ENCODE results near the gene CLIC3.
A peak's percentile ranks its signal among the peaks of the same experiment; 100 is the strongest.

CLIC3 gene

DNA sequence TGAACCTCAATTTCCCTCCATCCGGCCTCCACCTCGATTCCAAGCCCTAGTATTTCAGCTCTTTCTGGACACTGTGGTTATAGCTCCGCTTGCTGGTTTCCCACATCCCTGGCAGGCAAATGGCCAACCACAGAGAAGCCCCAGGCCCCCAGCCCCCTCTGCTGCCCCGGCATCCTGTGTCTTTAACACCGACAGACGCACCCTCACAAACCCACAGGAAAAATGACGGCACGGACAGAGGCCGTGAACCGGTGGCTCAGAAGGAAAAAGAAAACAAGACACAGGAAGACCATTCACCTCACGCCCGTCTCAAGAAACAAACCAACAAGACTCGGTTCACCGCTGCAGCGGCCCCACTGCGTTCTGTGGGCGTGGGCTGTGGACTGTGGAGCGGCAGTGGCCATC, 1.5 kb upstream of the CLIC3 start:
- no peak for DNase-seq

GRCh38 chr9:136997371-136997770, 1.0 kb upstream of the CLIC3 start:
- no peak for DNase-seq

- DNase-seq, result peak; percentile 76
These were observed 526 bp downstream of the CLIC3 start for GRCh38 chr9:136995772-136996311.

DNA sequence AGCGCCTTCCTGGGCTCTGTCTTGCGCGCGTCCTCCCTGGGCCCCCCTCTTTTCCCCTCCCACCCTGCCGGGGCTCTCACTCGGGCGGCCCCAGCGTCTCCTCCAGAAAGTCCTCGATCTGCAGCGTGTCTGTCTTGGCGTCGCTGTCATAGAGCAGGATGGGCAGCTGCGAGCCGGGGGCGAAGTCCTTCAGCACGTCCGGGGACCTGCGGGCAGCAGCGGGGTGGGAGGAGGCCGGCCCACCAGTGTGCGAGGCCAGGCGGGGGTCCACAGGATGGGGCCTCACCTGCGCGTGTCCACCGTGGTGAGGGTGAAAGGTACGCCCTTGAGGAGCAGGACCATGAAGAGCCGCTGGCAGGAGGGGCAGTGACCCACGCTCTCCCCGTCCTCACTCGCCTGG, 1.0 kb downstream of the CLIC3 start:
- DNase-seq, result no peak

- no peak for DNase-seq
These were observed 1.5 kb downstream of the CLIC3 start for GRCh38 chr9:136994888-136995230.

DNA sequence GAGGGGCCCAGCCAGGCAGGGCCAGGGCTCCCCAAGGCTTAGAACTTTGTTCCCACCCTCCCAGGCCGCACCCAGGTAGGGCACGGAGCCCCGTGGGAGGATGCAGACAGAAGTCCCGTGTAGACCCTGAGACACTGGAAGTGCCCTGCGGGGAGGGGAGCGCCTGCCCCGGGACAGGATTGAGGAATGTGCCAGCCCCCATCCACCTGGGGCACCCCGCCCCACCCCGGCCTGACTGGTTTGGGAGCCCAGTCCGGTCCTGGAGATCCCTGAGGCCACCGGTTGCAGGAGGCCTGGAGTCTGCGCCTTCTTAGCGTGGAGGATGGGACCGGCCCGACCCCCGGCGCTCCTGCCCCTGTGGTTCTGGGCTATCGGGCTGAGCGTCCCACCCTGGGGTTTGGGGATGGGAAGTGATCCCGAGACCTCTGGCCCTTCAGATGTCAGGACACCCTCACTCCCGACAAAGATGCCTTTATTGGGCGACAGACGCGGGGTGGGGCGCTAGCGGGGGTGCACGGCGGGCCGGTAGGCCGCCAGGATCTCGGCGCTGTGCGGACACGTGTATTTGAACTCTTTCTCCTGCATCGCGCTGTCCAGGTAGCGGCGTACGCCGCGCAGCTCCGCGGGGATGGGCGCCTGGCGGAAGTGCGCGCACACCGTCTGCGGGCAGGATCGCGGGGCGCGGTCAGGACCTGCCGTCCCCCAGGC, 2.0 kb downstream of the CLIC3 start:
- DNase-seq, result no peak

GRCh38 chr9:136992819-136993369, 3.5 kb downstream of the CLIC3 start:
- DNase-seq, result no peak

DNA sequence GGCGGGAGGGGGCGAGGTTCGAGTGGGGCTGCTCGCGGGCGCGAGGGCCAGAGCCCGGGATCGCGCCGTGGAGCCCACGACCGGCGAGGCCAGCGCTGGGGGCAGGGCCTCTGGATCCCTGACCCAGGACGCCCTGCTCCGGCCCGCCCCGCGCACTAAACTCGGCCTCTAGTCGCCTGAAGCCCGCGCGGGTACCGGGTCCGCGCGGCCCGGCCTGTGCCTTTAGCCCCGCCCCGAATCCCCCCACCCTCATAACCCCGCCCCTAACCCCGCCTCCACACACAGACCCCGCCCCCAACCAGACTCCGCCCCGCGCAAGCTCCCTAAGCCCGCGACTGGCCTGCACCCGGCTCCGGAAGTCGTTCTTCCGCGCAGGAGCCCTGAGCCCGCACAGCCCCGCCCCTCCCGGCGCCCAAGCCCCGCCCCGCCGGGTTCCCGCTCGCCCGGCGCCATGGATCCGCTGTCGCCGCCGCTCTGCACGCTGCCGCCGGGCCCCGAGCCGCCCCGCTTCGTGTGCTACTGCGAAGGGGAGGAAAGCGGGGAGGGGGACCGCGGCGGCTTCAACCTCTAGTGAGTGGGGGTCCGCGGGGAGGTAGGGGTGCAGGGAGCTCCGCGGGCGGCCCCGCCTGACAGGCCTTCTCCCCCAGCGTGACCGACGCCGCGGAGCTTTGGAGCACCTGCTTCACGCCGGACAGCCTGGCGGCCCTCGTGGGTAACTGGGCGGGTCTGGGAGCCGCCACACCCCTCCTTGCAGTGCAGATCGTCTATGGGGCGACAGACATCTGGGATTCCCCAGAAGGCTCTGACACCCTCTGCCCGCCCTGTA, 4.2 kb downstream of the CLIC3 start, which contains the start of gene PAXX:
Gene PAXX, plus strand, starts transcription at position 430 of the 826 bp plus-strand sequence. Its CDS starts 22 bp downstream, at position 452.
- DNase-seq, result peak; percentile 44

DNA sequence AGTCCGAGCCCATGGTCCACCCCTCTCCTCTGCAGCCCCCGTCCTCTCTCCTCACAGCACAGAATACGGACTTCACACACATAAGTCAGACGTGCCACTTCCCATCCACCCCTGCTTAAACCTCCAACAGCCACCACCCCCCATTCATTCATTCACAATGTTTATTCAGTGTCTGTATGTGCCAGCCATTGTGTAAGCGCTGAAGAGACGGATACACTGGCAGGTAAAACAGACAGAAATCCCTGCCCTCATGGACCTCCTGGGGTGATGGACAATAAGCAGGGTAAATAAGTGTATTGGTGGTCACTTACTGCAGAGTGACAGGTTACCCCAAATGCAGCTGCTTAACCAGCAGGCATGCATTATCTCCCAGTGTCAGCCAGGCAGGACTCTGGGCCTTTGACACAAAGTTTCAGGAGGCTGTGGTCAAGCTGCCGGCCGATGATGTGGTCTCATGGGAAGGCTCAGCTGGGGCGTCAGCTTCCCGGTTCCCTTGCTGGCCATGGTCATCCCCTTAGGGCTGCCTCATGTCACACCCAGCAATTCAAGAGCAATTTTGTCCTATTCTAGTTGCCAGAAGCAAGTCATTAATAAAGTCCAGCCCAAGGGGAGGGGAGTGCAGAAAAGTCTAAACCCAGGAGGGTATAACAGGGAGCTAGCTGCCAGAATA, 6.0 kb downstream of the CLIC3 start:
- no peak for DNase-seq

GRCh38 chr9:136988872-136989271, 7.5 kb downstream of the CLIC3 start:
- no peak for DNase-seq

DNA sequence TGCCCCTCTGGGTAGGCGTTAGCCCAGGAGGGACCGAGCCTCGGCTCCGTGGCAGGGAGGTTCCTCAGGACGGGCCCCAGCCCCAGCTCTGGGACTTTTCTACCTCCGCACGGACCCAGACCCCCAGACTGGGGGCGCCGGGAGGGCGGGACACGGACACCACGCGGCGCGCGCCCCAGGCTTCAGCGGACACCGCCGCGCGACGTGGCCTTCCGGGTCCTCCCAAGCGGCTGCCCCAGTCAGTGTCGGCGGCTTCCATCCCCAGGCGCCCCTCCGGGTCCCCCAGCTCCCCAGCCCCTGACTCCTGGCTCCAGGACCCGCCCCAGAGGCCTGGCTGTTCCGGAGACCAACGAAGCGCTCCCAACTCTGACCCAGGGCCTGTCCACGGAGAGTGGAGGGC, 10.5 kb downstream of the CLIC3 start:
- DNase-seq, result no peak

DNA sequence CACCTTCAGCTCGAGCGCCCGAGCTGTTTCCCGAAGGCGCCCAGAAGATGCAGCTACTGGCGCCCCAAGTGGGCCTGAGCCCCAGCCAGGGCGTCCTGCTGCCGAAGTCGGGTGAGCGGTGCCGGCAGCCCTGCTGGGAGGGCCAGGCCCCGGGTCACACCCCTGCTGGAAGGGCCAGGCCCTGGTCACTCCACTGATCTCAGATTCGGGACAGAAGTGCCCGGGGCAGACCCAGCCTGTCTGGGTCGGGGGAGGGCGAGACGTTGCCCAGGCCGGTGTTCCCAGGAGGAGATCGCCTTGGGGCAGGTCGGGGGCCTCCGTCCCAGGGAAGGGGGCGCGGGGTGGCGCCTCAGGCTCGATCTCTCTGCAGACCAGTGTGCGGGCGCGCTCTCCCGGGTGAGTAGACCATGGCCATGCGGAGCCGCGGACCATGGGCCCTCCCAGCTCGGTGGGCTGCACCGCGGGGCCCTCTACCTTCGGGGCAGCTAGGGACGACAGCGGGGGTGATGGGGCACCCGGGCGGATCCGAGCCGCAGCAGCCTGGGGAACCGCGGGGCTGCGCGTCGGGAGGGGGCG, 11.3 kb downstream of the CLIC3 start:
- no peak for DNase-seq

GRCh38 chr9:136984464-136985026, 11.8 kb downstream of the CLIC3 start:
- DNase-seq, result no peak

DNA sequence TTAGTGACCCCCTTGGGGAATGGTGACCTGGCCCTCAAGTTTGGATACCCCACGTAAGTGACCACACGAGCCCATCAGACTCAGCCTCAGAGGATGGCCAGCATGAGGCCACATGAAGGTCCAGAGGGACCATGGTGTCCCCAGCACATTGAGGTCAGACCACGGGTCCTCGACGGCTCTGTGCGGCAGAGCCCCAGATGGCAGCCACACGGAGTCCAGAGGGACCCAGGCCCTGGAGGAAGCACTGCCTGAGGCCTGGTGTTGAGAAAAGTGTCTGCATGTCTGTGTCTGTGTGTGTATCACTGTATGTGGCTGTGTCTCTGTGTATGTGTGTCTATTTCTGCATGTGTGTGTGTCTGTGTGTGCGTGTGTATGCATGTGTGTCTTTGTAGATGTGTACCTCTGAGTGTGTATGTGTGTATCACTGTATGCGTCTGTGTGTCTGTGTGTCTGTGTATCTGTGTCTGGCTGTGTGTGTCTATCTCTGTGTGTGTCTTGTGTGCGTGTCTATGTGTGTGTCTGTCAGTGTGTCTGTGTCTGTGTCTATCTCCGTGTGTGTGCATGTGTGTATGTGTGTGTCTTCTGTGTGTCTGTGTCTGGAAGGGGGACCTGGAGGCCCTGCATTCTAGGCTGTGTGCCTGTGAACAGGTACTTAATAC, 12.6 kb downstream of the CLIC3 start:
- DNase-seq, result no peak

GRCh38 chr9:136983167-136983566, 13.2 kb downstream of the CLIC3 start:
- no peak for DNase-seq

DNA sequence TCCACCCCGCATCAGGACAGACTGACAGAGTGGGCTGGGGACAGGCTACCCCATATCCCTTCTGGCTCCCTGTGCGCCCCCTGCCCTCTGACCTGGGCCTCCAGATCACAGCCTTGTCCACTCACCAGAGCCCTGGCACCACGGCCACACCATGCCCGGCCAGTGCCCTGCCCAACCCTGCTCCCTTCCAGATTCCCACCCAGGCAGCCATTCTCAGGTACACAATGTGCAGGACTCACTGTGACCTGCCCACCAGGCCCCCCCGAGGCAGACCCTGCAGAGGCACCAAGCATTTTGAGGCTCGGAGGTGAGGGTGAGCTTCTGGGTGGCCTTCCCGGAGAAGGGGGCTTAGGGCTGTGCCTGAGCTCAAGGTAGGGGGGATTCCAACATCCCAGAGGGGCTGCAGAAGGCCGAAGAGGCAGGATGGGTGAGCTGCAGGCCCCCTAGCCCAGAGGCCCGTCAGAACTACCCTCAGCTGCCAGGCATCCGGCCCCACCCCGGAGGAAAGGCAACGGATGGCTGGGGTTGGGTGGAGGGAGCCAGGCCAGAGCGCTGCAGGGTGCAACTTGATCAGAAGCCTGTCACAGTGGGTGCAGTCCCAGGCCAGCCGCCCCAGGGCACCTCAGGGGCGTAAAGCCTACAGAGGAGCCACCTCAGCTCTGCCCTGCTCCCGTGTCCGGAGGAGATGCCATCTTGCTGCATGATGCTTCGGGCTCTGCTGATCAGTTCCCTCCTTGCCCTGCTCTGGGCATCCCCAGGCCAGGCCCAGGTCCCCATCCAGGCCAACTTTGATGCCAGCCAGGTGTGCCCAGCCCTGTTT, 13.9 kb downstream of the CLIC3 start, which contains the start of gene LCNL1:
Gene LCNL1, plus strand, starts transcription at position 762 of the 820 bp plus-strand sequence. CDS start 594 bp downstream, outside the sequence.
- no peak for DNase-seq

DNA sequence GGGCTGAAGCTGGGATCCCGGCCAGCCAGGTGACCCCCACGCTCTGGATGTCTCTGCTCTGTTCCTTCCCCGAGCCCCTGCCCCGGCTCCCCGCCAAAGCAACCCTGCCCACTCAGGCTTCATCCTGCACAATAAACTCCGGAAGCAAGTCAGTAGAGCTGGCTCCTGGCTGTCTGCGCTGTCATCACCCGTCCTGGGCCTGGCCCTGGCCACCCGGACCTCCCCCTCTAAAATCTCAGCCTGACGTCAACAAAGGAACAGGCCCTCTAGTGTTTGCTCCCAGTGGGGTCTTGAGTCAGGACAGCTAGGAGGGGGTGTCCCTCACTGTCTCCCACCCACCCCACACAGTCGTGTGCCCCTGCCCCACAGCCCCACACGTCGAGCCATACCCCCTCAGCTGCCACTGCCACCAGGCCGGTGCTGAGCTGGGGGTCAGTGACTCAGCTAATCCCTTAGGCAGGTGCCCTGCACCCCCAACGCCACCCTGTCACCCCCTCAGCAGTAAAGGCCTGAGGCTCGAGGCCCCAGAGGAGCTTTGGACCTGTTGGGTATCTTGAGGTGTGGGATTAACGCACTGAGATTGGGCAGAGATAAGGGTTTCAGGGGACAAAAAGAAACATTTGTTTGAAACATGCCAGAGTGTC, 14.7 kb downstream of the CLIC3 start:
- no peak for DNase-seq

DNA sequence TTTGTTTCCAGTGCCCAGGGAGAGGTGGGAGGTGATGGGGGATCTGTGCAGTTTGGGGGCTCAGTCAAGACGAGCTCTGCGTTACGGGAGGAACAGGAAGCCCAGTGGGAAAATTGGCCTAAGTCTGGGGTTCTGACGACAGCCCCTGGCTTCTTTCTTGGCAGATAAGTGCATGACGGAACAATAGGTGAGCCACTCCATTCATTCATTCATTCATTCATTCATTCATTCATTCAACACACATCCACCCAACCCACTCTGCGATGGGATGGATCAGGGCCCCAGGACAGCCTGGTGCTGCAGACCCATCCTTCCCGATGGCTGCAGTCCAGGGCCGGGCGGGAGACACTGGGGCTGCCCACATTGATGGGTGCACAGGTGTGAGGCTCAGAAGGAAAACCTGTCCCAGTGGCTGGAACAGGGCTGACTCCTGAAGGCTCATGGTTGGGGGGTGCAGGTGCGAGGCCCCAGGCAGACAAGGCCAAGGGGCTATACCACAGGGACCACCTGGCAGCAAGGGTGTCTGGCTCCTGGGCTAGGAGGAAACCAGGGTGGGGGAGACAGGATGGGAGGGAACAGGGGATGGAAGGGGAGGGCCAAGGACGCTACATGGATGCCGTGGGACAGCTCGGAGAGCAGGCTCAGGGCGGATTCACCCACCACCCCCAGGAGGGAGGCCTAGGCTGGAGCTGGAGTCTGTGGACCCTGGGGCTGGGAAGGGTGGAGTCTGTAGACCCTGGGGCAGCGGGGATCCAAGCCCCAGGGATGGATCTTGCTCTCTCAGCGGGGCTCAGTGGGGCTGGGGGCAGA, 15.5 kb downstream of the CLIC3 start:
- no peak for DNase-seq

All from DMS79 (cell line).